ENCODE measurements around the gene KIF11. TPM values are rescaled to one million over a fixed set of nuclear protein-coding genes. Genes with fewer than 3 reads are reported as not detected.
"Not testable (repeated sequence)": the region's sequence is repeated elsewhere in the genome, so short reads cannot be mapped to it uniquely, and the experiment has no call there.

KIF11 gene
- total RNA-seq, 1 experiment from 2014 or later, result 44.2 TPM

DNA sequence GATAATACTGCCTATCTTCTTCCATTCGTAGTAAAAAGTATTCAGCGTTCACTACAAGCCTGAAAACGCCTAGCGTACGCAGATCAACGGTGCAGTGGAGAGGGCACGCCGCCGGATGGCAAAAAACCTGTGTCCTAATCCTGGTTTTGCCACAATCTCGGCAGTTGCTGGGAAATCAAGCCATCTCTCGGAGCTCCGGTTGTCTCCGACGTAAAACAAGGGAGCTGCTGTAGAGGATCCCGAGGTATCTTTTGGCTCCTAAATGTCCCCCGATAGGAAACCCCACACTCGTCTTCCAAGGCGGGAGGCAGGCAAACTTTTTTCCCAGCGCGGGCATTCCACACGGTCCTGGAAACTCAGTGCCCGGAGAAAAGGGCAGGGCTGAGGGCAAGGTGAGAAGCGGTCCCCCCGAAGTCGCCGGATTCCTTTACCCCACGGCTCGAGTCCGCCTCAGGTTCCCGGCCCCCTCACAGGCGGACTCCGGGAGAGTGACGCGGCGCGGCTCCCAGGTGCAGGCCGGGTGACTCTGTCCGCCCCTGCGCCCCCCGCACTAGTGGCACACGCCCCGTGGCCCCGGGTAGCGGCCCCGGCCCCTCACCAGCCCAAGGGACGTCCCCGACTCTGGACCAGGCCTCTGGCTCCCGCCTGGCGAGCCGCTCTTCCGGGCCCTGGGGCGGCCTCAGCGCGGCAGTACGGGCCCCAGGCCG lies 19.7 kb upstream of the KIF11 start:
- Histone ChIP-seq H3K27me3 (ENCODE audit: control insufficient read depth, insufficient read depth, low read length) (no peaks in the 10 kb centered on the region), H3K4me3 (ENCODE audit: insufficient read depth, low read depth, low read length) (peak overlapping the region; percentile 91), H3K36me3 (replicated peaks; ENCODE audit: control insufficient read depth, insufficient read depth, low read length) (peaks cover 3% of the 10 kb centered on the region)
- DNase-seq, result peak; percentile 88

DNA sequence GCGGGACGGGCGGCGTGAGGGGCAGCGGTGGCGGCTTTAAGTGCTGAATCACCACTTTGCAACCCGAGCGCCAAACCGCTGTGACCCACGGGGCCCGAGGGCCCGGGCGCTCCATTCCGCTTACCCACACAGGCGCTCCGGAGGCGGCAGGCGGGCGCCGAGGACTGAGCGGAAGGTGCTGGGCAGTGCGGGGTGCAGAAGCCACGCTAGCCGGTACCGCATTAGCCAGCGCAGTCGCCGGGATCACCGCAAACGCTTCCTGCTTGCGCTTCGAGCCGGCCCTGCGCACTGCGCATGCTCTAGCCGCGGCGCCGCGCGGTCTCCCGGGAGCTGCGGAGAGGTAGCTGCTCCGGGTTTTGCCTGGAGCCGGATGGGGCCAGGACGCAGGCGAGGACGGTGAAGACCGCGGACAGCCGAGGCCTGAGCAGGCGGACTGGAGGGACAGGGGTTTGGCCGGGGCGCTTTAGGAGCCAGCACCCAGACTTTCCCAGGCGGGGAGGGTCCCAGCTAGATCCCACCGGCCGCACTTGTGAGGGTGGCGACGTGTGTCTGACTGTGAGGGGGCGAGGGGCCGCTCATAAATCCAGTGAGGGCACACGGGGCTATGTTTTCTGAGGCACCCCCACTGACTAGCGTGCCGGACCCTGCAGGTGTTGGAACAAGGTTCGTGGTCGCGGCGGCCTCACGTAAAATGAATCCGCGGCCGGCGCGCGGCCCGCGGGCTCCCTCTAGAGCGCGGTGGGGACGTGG lies 19.0 kb upstream of the KIF11 start, which contains the start of gene IDE:
TSS of gene IDE (minus strand) at position 296 of the 750 bp plus-strand sequence. CDS start at position 222, 74 bp downstream.
- H3K4me3 ChIP-seq (ENCODE audit: insufficient read depth, low read depth, low read length), result peak within 1 kb of the TSS; percentile 91

DNA sequence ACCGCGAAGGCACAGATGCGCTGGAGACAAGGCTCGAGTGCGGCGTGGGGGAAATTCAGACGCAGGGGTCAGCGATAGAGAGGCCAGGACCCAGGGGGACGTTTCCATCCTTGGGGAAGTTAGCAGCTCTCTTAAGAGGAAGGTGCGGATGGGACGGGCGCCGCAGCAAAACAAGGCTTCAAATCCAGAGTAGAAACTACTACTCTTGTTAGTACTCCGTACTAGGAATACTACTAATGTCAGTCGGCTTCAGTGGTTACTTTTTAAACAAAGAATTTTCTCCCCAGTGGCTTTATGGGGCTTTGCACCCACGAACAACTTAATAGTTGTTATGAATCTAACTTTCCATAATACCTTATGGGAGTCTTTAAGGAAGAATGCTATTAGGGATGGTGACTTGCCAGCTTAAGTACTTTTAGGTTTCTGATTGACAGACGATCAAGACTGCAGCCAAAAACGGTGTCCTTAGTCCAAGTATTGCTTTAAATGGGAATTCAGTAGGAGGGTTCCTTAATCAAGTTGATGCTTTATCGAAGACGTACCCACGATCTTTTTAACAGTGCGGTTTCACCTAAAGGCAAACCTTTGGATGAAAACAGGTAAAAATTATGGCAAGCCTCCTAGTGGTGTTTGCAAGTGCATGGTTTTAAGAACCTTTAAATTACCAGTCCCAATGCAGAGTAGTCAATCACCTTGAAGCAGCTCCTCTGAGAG lies 18.2 kb upstream of the KIF11 start:
- H3K4me3 ChIP-seq (ENCODE audit: insufficient read depth, low read depth, low read length), result peak overlapping the region; percentile 91
- peak; percentile 37 for DNase-seq
- H3K27me3 ChIP-seq (ENCODE audit: control insufficient read depth, insufficient read depth, low read length), result no peaks in the 10 kb centered on the region
- H3K36me3 ChIP-seq (replicated peaks; ENCODE audit: control insufficient read depth, insufficient read depth, low read length), result no peaks in the 10 kb centered on the region; the same call in 1 of the 2 replicates

More for the DNA sequence above, 19.0 kb upstream of the KIF11 start, which contains the start of gene IDE:
- H3K27me3 ChIP-seq (ENCODE audit: control insufficient read depth, insufficient read depth, low read length), result no peaks in the 10 kb centered on the region
- peaks cover 3% of the 10 kb centered on the region for H3K36me3 ChIP-seq (replicated peaks; ENCODE audit: control insufficient read depth, insufficient read depth, low read length)
- DNase-seq, result peak; percentile 95

DNA sequence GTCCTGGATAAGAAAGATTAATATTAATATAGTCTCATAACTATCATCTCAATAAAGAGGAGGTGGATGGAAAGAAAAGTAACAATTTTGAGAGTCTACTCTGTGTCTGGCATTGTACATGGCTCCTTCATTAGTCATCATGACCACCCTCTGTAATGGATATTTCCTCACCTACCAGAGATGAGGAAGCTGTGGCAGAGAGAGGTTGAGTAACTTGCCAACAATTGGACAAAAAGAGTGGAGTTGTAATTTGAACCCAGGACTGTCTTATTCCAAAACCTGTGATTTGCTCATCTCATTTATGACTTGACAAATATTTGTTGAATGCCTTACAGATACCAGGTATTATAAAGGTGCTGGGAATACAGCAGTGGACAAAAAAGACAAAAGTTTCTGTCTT lies 17.0 kb upstream of the KIF11 start:
- Histone ChIP-seq H3K4me3 (ENCODE audit: insufficient read depth, low read depth, low read length) (no peak overlapping the region), H3K27me3 (ENCODE audit: control insufficient read depth, insufficient read depth, low read length) (no peaks in the 10 kb centered on the region), H3K36me3 (replicated peaks; ENCODE audit: control insufficient read depth, insufficient read depth, low read length) (no peaks in the 10 kb centered on the region; the same call in 1 of the 2 replicates)
- DNase-seq, result no peak

DNA sequence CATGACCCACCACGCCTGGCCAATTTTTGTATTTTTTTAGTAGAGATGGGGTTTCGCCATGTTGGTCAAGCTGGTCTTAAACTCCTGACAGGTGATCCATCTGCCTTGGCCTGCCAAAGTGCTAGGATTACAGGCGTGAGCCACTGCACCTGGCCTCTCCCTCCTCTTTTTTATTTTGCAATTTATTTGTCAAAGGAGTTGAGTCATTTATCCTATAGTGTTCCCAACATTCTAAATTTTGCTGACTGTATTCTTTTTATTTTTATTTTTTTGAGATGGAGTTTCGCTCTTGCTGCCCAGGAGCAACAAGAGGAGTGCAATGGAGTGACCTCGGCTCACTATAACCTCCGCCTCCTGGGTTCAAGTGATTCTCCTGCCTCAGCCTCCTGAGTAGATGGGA lies 10.6 kb upstream of the KIF11 start:
- DNase-seq; H3K4me3 ChIP-seq (ENCODE audit: insufficient read depth, low read depth, low read length); H3K36me3 ChIP-seq (replicated peaks; ENCODE audit: control insufficient read depth, insufficient read depth, low read length); H3K27me3 ChIP-seq (ENCODE audit: control insufficient read depth, insufficient read depth, low read length): not testable (repeated sequence)

DNA sequence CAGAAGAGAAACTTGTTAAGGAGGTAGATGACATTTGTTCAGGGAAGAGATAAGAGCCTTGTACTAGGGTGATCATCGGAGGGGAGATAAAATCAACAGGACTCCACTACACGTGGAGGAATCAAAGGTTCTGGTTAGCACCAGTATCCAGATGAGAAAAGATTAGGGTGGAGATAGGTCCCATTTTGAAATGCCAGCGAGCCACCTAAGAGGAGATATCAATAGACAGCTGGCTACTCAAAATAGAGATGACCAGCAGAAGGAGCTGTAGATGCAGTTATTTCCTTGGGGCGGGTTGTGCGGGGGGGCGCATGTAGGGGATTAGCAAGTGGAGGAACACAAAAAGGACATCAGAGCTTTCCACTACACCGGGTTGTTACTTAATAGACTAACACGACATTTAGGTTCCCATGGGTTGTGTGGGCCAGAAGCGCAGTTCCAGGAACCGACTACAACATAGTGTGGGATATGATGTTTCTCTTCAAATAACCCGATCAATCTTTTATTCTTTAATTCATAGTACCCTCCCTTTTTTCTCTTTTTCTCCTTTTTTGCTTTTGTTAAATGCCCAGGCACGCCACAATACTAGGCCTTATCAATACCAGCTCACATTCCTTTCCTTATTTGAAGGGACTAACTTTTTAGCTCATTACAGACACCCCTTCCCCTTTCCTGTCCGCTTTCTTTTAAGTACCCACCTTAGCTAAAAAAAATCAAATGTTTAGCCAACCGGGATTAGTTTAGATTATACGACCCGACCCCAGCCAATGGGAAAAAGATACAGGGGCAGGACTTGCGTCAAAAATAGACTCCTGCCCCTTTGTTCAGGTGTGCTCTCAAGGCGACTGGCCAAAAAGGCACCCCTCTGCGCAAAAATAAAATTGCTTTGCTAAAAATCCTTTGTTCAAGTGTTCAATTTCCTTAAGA lies 2.0 kb upstream of the KIF11 start:
- peak; percentile 69 for DNase-seq
- Histone ChIP-seq H3K36me3 (replicated peaks; ENCODE audit: control insufficient read depth, insufficient read depth, low read length) (no peaks in the 10 kb centered on the region), H3K27me3 (ENCODE audit: control insufficient read depth, insufficient read depth, low read length) (no peaks in the 10 kb centered on the region), H3K4me3 (ENCODE audit: insufficient read depth, low read depth, low read length) (peak overlapping the region; percentile 35)

DNA sequence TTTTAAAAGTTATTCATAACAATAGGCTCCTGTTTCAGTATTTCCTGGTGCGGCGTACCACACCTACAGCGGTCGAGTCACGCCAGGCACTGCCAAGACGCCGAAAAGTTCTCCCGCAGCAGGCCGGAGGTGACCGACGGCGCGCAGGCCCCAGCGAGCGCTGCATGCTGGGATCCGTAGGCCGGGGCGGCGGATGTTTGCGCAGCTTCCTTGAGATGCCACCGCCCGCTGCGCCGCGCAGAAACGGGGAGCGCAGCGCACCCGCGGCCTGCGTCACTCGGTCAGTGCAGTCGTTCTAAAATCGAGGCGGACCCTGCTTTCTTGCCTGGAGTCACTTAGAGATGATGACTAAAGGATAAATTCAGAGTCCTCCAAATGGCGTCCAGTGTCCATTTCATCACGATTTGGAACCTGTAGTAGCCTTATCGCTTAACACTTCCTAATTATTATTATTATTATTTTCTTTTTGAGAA lies 1.3 kb upstream of the KIF11 start:
- peak; percentile 89 for DNase-seq

DNA sequence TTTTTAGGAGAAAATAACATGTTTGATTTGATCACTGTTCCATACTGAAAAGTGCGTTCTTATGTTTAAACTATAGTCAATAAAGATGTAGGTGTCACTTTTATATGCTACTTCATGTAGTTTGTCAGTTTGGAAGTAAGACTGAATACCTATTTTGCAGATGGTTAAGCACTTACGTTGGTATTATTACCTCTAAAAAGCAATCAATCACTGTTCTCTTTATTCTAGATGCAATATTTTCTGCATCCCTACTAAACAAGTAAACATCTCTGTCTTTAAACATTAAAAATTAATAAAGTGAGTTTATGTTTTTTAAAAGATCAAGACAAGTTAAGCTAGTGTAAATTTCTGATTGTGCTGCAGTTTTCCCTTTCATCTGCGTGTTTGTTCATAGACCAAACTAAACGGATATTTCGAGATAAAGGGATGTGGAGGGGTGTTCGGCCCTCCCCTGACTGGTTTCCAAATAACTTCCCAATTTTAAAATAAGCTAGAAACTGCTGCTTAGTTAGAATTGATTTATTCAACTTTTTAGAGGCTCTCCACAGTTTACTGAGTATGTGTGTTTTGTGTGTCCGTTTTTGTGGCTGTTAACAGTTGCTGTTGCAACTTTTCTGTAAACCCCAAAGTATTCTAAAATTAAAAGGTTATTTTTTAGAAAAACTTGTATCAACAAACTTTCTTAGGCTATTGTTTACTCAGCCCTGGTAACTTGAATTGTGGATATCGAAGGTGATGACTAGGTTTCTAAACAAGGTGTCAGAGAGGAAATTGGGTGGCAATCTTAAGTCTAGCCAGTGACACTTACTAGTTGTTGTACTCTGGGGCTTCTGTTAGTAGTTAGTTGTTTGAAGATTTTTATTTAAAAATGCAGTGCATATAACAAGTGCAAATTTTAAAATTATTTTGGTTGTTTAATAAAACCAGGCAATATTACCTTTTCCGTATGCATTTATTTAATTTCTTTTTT lies 974 bp downstream of the KIF11 start:
- no peak for DNase-seq

More for the DNA sequence above, 1.3 kb upstream of the KIF11 start:
- Histone ChIP-seq H3K4me3 (ENCODE audit: insufficient read depth, low read depth, low read length) (peak overlapping the region; percentile 92), H3K36me3 (replicated peaks; ENCODE audit: control insufficient read depth, insufficient read depth, low read length) (no peaks in the 10 kb centered on the region), H3K27me3 (ENCODE audit: control insufficient read depth, insufficient read depth, low read length) (no peaks in the 10 kb centered on the region)

DNA sequence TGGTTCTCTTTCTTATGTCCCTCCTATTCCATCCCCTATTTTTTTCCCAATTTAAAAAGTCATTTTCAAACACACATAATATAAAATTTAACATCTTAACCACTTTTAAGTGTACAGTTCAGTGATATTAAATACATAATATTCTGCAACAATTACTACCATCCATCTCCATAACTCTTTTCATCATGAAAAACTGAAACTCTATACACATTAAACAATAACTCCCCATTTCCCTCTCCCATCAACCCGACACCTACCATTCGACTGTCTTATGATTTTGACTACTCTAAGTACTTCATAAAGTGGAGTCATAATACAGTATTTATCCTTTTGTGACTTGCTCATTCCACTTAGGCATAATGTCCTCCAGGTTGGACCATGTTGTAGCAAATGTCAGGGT lies 2.6 kb downstream of the KIF11 start:
- no peaks in the 10 kb centered on the region for H3K36me3 ChIP-seq (replicated peaks; ENCODE audit: control insufficient read depth, insufficient read depth, low read length)
- no peak for DNase-seq
- no peaks in the 10 kb centered on the region for H3K27me3 ChIP-seq (ENCODE audit: control insufficient read depth, insufficient read depth, low read length)
- H3K4me3 ChIP-seq (ENCODE audit: insufficient read depth, low read depth, low read length), result no peak overlapping the region

More for the DNA sequence above, 974 bp downstream of the KIF11 start:
- H3K27me3 ChIP-seq (ENCODE audit: control insufficient read depth, insufficient read depth, low read length), result no peaks in the 10 kb centered on the region
- H3K36me3 ChIP-seq (replicated peaks; ENCODE audit: control insufficient read depth, insufficient read depth, low read length), result no peaks in the 10 kb centered on the region
- peak overlapping the region; percentile 92 for H3K4me3 ChIP-seq (ENCODE audit: insufficient read depth, low read depth, low read length)

DNA sequence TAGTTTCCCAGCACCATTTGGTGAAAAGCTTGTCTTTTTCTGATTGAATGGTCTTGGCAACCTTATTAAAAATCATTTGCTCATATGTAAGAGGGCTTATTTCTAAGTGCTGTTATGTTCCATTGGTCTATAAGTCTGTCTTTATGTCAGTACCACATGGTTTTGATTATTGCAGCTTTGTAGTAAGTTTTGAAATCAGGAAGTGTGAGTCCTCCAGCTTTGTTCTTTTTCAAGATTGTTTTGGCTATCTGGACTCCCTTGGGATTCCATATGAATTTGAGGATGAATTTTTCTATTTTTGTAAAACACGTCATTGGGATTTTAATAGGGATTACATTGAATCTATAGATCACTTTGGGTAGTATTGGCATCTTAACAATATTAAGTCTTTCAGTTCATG lies 5.4 kb downstream of the KIF11 start:
- Histone ChIP-seq H3K36me3 (replicated peaks; ENCODE audit: control insufficient read depth, insufficient read depth, low read length) (no peaks in the 10 kb centered on the region), H3K27me3 (ENCODE audit: control insufficient read depth, insufficient read depth, low read length) (no peaks in the 10 kb centered on the region), H3K4me3 (ENCODE audit: insufficient read depth, low read depth, low read length) (no peak overlapping the region)
- DNase-seq, result no peak

DNA sequence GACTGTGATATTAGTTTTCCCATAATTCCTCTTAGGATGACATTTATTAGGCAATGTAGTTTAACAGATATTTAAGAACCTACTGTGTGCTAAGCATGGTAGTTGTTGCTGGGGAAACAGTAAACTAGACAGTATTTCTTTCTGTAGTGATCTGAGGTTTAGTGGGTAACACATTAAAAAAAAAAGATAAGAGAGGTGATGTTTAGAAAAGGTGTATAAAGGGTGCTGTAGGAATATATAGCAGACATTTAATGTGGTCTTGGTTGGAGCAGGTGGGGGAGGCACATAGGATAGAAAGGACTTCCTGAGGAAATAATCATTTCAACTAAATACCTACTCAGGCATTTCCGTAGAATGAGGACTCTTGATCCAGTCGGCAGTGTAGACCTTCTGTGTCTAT lies 11.9 kb downstream of the KIF11 start:
- peaks cover 7% of the 10 kb centered on the region for H3K36me3 ChIP-seq (replicated peaks; ENCODE audit: control insufficient read depth, insufficient read depth, low read length)
- H3K4me3 ChIP-seq (ENCODE audit: insufficient read depth, low read depth, low read length), result no peak overlapping the region
- H3K27me3 ChIP-seq (ENCODE audit: control insufficient read depth, insufficient read depth, low read length), result no peaks in the 10 kb centered on the region
- DNase-seq, result no peak

DNA sequence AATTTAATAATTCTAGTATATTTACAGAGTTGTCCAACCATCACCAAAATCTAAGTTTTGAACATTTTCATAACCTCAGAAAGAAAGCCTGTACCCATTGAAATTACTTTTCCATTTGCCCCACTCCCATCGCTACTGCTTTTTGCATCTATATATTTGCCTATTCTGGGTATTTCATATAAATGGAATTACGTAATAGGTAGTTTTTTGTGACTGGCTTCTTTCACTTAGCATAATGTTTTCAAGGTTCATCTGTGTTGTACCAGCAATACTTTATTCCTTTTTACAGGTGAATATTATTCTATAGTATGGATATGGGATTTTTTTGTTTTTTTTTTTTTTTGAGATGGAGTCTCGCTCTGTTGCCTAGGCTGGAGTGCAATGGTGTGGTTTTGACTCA lies 22.6 kb downstream of the KIF11 start:
- Histone ChIP-seq H3K36me3 (replicated peaks; ENCODE audit: control insufficient read depth, insufficient read depth, low read length) (peaks cover 15% of the 10 kb centered on the region), H3K27me3 (ENCODE audit: control insufficient read depth, insufficient read depth, low read length) (no peaks in the 10 kb centered on the region), H3K4me3 (ENCODE audit: insufficient read depth, low read depth, low read length) (no peak overlapping the region)
- no peak for DNase-seq

DNA sequence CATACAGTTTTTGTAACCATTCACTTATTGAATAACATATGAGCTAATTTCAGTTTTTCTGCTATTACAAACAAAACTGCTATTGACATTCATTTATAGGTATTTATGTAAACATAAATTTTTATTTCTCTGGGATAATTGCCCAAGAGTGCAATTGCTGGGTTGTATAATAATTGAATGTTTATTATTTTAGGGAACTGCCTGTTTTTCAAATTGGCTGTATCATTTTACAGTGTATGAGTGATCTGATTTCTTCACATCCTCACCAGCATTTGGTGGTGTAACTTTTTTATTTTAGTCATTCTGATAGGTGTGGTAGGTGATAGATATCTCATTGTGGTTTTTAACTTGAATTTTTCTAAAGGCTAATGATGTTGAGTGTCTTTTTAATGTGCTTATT lies 26.4 kb downstream of the KIF11 start:
- no peak overlapping the region for H3K4me3 ChIP-seq (ENCODE audit: insufficient read depth, low read depth, low read length)

More for the DNA sequence above, 26.4 kb downstream of the KIF11 start:
- no peak for DNase-seq
- Histone ChIP-seq H3K27me3 (ENCODE audit: control insufficient read depth, insufficient read depth, low read length) (no peaks in the 10 kb centered on the region), H3K36me3 (replicated peaks; ENCODE audit: control insufficient read depth, insufficient read depth, low read length) (peaks cover 22% of the 10 kb centered on the region)

Measured in H7 (cell line).